ENCODE data around the gene ADIG. TPM values are rescaled to one million over a fixed set of nuclear protein-coding genes. Genes with fewer than 3 reads are reported as not detected.

ADIG gene
- total RNA-seq (not detected in 2 replicates), polyA plus RNA-seq (not detected in 2 replicates), polyA minus RNA-seq (ENCODE audit: low replicate concordance) (not detected in 2 replicates)
- not detected in 2 replicates for polyA plus RNA-seq (2012)

- Histone ChIP-seq H3K9me3 (ENCODE audit: control insufficient read depth, insufficient read depth, low read depth, low read length) (no peaks in the 10 kb centered on the region), H3K27me3 (ENCODE audit: control insufficient read depth, insufficient read depth, low read length) (peaks cover 9% of the 10 kb centered on the region), H3K9ac (ENCODE audit: insufficient read depth, low read length) (no peak within 1 kb of the TSS), H2AFZ (ENCODE audit: low read length) (no peak within 1 kb of the TSS), H3K4me3 (replicated peaks in 1 of 4; ENCODE audit: control extremely low read depth in 1 of 4, insufficient read depth in 1 of 4, low read depth in 3 of 4, low read length in 4 of 4) (no peak within 1 kb of the TSS), H3K36me3 (ENCODE audit: control insufficient read depth, insufficient read depth, low read length) (peaks cover 2% of the 10 kb centered on the region), H3K4me2 (ENCODE audit: extremely low read depth, insufficient read depth, low read length) (no peak within 1 kb of the TSS), H3K27ac (ENCODE audit: insufficient read depth, low read length) (no peak within 1 kb of the TSS), H3K79me2 (ENCODE audit: control insufficient read depth, insufficient read depth, low read length) (no peaks in the 10 kb centered on the region), H3K4me1 (ENCODE audit: control insufficient read depth, extremely low read depth, insufficient read depth, low read length) (no peaks in the 10 kb centered on the region), H4K20me1 (ENCODE audit: control insufficient read depth, extremely low read depth, insufficient read depth, low read length) (no peaks in the 10 kb centered on the region)
- TF ChIP-seq, protein P1, sequence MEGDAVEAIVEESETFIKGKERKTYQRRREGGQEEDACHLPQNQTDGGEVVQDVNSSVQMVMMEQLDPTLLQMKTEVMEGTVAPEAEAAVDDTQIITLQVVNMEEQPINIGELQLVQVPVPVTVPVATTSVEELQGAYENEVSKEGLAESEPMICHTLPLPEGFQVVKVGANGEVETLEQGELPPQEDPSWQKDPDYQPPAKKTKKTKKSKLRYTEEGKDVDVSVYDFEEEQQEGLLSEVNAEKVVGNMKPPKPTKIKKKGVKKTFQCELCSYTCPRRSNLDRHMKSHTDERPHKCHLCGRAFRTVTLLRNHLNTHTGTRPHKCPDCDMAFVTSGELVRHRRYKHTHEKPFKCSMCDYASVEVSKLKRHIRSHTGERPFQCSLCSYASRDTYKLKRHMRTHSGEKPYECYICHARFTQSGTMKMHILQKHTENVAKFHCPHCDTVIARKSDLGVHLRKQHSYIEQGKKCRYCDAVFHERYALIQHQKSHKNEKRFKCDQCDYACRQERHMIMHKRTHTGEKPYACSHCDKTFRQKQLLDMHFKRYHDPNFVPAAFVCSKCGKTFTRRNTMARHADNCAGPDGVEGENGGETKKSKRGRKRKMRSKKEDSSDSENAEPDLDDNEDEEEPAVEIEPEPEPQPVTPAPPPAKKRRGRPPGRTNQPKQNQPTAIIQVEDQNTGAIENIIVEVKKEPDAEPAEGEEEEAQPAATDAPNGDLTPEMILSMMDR (conservative IDR thresholded peaks at IDR 0.05 in 1 of 2, IDR thresholded peaks at IDR 0.05 in 1 of 2; ENCODE audit: low read depth in 1 of 2, low read length in 2 of 2) = no peak
- TF ChIP-seq EZH2 (IDR thresholded peaks at IDR 0.05; ENCODE audit: low read length, missing control alignments) = no peak
- DNase-seq (ENCODE audit: low read depth in 2 of 2) = no peak
Measured at GRCh38 chr20:38581013-38581412, at the start of gene ADIG. Gene ADIG (plus strand): TSS chr20:38581197. CDS start chr20:38581251, 54 bp downstream.

DNA sequence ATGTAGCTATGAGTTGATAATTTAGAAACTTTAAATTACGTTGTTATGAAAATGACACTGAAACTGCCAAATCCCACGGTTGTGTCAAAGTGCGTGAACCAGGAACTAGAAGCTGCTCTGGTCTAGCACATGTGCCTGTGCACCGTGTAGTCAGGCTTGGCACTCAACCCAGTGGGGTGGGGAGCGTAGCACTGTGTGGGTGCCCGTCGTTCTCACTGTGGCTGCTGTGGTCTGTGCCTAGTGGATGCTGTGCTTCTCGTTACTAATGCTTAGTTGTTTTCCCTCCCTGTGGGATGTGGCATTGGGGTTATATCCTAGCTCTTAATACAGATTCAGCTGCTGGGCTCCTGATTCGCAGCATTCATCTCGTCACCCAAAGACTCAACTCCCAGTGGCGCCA is 46.2 kb upstream of the ADIG start:
- Histone ChIP-seq H3K27ac (ENCODE audit: insufficient read depth, low read length) (no peak overlapping the region), H3K4me2 (ENCODE audit: extremely low read depth, insufficient read depth, low read length) (no peak overlapping the region), H3K9ac (ENCODE audit: insufficient read depth, low read length) (no peak overlapping the region), H3K36me3 (ENCODE audit: control insufficient read depth, insufficient read depth, low read length) (peaks cover 11% of the 10 kb centered on the region), H3K27me3 (ENCODE audit: control insufficient read depth, insufficient read depth, low read length) (no peaks in the 10 kb centered on the region), H3K79me2 (ENCODE audit: control insufficient read depth, insufficient read depth, low read length) (no peaks in the 10 kb centered on the region), H3K9me3 (ENCODE audit: control insufficient read depth, insufficient read depth, low read depth, low read length) (no peaks in the 10 kb centered on the region), H3K4me1 (ENCODE audit: control insufficient read depth, extremely low read depth, insufficient read depth, low read length) (no peaks in the 10 kb centered on the region), H2AFZ (ENCODE audit: low read length) (no peak overlapping the region), H3K4me3 (replicated peaks in 1 of 4; ENCODE audit: control extremely low read depth in 1 of 4, insufficient read depth in 1 of 4, low read depth in 3 of 4, low read length in 4 of 4) (no peak overlapping the region), H4K20me1 (ENCODE audit: control insufficient read depth, extremely low read depth, insufficient read depth, low read length) (no peaks in the 10 kb centered on the region)
- TF ChIP-seq, protein P1 (conservative IDR thresholded peaks at IDR 0.05 in 1 of 2, IDR thresholded peaks at IDR 0.05 in 1 of 2; ENCODE audit: low read depth in 1 of 2, low read length in 2 of 2) = no peak
- TF ChIP-seq EZH2 (IDR thresholded peaks at IDR 0.05; ENCODE audit: low read length, missing control alignments) = no peak
- no peak for DNase-seq (ENCODE audit: low read depth in 2 of 2)

DNA sequence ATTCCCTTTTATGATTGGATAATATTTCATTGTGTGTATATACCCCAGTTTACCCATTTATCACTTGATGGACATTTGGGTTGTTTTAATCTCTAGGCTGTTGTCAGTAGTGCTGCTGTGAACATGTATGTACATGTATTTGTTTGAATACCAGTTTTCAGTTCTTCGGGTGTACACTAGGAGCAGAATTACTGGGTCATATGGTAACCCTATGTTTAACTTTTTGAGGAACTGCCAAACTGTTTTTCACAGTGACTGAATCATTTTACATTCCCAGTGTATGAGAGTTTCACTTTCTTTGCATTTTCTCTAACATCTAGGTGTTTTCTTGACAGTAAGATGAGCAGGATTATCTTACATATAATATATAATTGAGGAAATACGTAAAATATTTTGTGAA is 44.7 kb upstream of the ADIG start:
- TF ChIP-seq, protein P1 (conservative IDR thresholded peaks at IDR 0.05 in 1 of 2, IDR thresholded peaks at IDR 0.05 in 1 of 2; ENCODE audit: low read depth in 1 of 2, low read length in 2 of 2) = no peak
- no peak for TF ChIP-seq EZH2 (IDR thresholded peaks at IDR 0.05; ENCODE audit: low read length, missing control alignments)
- Histone ChIP-seq H3K27me3 (ENCODE audit: control insufficient read depth, insufficient read depth, low read length) (no peaks in the 10 kb centered on the region), H3K4me1 (ENCODE audit: control insufficient read depth, extremely low read depth, insufficient read depth, low read length) (no peaks in the 10 kb centered on the region), H3K27ac (ENCODE audit: insufficient read depth, low read length) (no peak overlapping the region), H3K36me3 (ENCODE audit: control insufficient read depth, insufficient read depth, low read length) (peaks cover 10% of the 10 kb centered on the region), H2AFZ (ENCODE audit: low read length) (no peak overlapping the region), H4K20me1 (ENCODE audit: control insufficient read depth, extremely low read depth, insufficient read depth, low read length) (no peaks in the 10 kb centered on the region), H3K4me3 (replicated peaks in 1 of 4; ENCODE audit: control extremely low read depth in 1 of 4, insufficient read depth in 1 of 4, low read depth in 3 of 4, low read length in 4 of 4) (no peak overlapping the region), H3K9me3 (ENCODE audit: control insufficient read depth, insufficient read depth, low read depth, low read length) (no peaks in the 10 kb centered on the region), H3K9ac (ENCODE audit: insufficient read depth, low read length) (no peak overlapping the region), H3K4me2 (ENCODE audit: extremely low read depth, insufficient read depth, low read length) (no peak overlapping the region), H3K79me2 (ENCODE audit: control insufficient read depth, insufficient read depth, low read length) (no peaks in the 10 kb centered on the region)
- DNase-seq (ENCODE audit: low read depth in 2 of 2) = peak; percentile 23 to 67

Data from fibroblast of lung (primary cell).